Keratinocyte (primary cell): ENCODE results near the gene GPN1. TPM values are rescaled to one million over a fixed set of nuclear protein-coding genes. Genes with fewer than 3 reads are reported as not detected.

ENCODE experiments used
- DNase-seq: peaks from one replicate; pipeline ENCODE4 v3.0.0-alpha.2; 2011; ENCODE audit warnings: low read depth, missing footprints, low spot score
- FAIRE-seq: peaks from 2 replicates; lab custom pipeline; 2011; peaks lifted over from hg19 to GRCh38; lab: Jason Lieb, UNC
- H2AFZ ChIP-seq: 2 replicates; pipeline ENCODE4 v1.6.0; 2012; ENCODE audit warnings: low read length, control low read depth, inconsistent platforms; ENCODE audit not compliant: control insufficient read depth
- H3K27ac ChIP-seq: 2 replicates; pipeline ENCODE4 v1.5.1; 2011; ENCODE audit warnings: low read length; ENCODE audit not compliant: control insufficient read depth, insufficient read depth
- H3K27me3 ChIP-seq: 3 replicates; pipeline ENCODE4 v1.6.0; 2011; ENCODE audit warnings: low read length; ENCODE audit not compliant: control insufficient read depth, insufficient read depth; ENCODE audit errors: extremely low read depth
- H3K36me3 ChIP-seq, 2 experiments: 2 replicates in 1 of 2; 3 replicates in 1 of 2; pipeline ENCODE4 v1.5.1; 2011; ENCODE audit warnings: low read length in 2 of 2, mild to moderate bottlenecking in 1 of 2; ENCODE audit not compliant: control insufficient read depth in 2 of 2, insufficient read depth in 2 of 2; ENCODE audit errors: extremely low read depth in 1 of 2
- H3K4me1 ChIP-seq: 3 replicates; pipeline ENCODE4 v1.5.1; 2011; ENCODE audit warnings: low read length; ENCODE audit not compliant: control insufficient read depth, insufficient read depth; ENCODE audit errors: extremely low read depth
- H3K4me2 ChIP-seq: 3 replicates; pipeline ENCODE4 v1.6.0; 2011; ENCODE audit warnings: low read depth, low read length; ENCODE audit not compliant: control insufficient read depth, insufficient read depth; ENCODE audit errors: extremely low read depth
- H3K4me3 ChIP-seq, 3 experiments: fragments of 200-600 bp in 1 of 3; sonication (generic) in 1 of 3; 2 replicates in 2 of 3; 3 replicates in 1 of 3; pipeline ENCODE4 v1.5.1; 2011 to 2016; ENCODE audit warnings: low read length in 3 of 3, mild to moderate bottlenecking in 3 of 3, control low read depth in 2 of 3, inconsistent platforms in 1 of 3, low read depth in 1 of 3, mixed read lengths in 1 of 3, mixed run types in 1 of 3, moderate library complexity in 1 of 3; ENCODE audit not compliant: control insufficient read depth in 2 of 3, insufficient read depth in 2 of 3; ENCODE audit errors: extremely low read depth in 1 of 3
- H3K79me2 ChIP-seq: 2 replicates; pipeline ENCODE4 v1.6.0; 2012; ENCODE audit warnings: low read length; ENCODE audit not compliant: control insufficient read depth, insufficient read depth
- H3K9ac ChIP-seq: 3 replicates; pipeline ENCODE4 v1.6.0; 2011; ENCODE audit warnings: low read length; ENCODE audit not compliant: control insufficient read depth, insufficient read depth; ENCODE audit errors: extremely low read depth
- H3K9me1 ChIP-seq: 3 replicates; pipeline ENCODE4 v1.6.0; 2011; ENCODE audit warnings: low read length; ENCODE audit not compliant: control insufficient read depth, insufficient read depth; ENCODE audit errors: extremely low read depth
- H3K9me3 ChIP-seq: 2 replicates; pipeline ENCODE4 v1.5.1; 2012; ENCODE audit warnings: low read depth, low read length; ENCODE audit not compliant: control insufficient read depth
- H4K20me1 ChIP-seq: 3 replicates; pipeline ENCODE4 v1.6.0; 2011; ENCODE audit warnings: low read length; ENCODE audit not compliant: control insufficient read depth, insufficient read depth; ENCODE audit errors: extremely low read depth
- CTCF ChIP-seq, 3 experiments: IDR thresholded peaks in 1 of 3; conservative IDR thresholded peaks in 1 of 3; optimal IDR thresholded peaks in 1 of 3; 2 replicates in 2 of 3; 3 replicates in 1 of 3; pipeline versions ENCODE3 to v1.5.1; 2011; ENCODE audit warnings: low read length in 3 of 3, mild to moderate bottlenecking in 3 of 3, moderate library complexity in 2 of 3, control low read depth in 1 of 3, inconsistent platforms in 1 of 3; ENCODE audit not compliant: insufficient read depth in 2 of 3; ENCODE audit errors: extremely low read depth in 1 of 3
- EZH2 ChIP-seq: IDR thresholded peaks from one replicate; pipeline ENCODE4 v1.6.1; 2012; ENCODE audit warnings: inconsistent platforms, mild to moderate bottlenecking, low read length, moderate library complexity
- dilution Hi-C: fragments of 300-500 bp; cut with MboI; formaldehyde crosslinking; loops from one replicate; pipeline ENCODE4 v1.7.0; 2020; ENCODE audit warnings: low sequenced_read_pairs; ENCODE audit not compliant: extremely low pct_ligation_motif_present
- polyA plus RNA-seq, 5 experiments: library from polyadenylated mRNA; depleted of rRNA in 3 of 5; stranded (reverse) in 3 of 5; stranded (forward) in 1 of 5; unstranded in 1 of 5; fragments of >200 nt; gene quantifications; 1 replicate in 1 of 5; 2 replicates in 3 of 5; 3 replicates in 1 of 5; pipeline versions ENCODE4 v1.2.1 to v1.2.3, GENCODE V29; 2011 to 2012; ENCODE audit warnings: missing spikeins in 2 of 5, low read depth in 1 of 5, low replicate concordance in 1 of 5

GPN1 gene
- polyA plus RNA-seq, 1 donor (not counting 4 experiments of a cell fraction or from before 2014, with no cell fraction given), result 103 TPM

- Histone ChIP-seq H3K79me2 (peaks cover 38% of the 10 kb centered on the region), H3K4me2 (peak overlapping the region; percentile 95), H3K9me3 (no peaks in the 10 kb centered on the region), H3K9me1 (no peaks in the 10 kb centered on the region), H3K36me3 (peaks cover 18 to 30% of the 10 kb centered on the region in 2 experiments), H3K27ac (peak overlapping the region; percentile 96), H3K27me3 (no peaks in the 10 kb centered on the region), H3K4me1 (peaks cover 19% of the 10 kb centered on the region), H2AFZ (peak overlapping the region; percentile 100), H3K9ac (peak overlapping the region; percentile 96), H3K4me3 (peak overlapping the region; percentile 95 to 97 (median 96)), H4K20me1 (no peaks in the 10 kb centered on the region)
- dilution Hi-C loops, result no loop called here
- DNase-seq (no peak), FAIRE-seq (no peak)
- TF ChIP-seq EZH2 (no peak), CTCF (optimal IDR thresholded peaks at IDR 0.05 in 1 of 3, IDR thresholded peaks at IDR 0.05 in 1 of 3, conservative IDR thresholded peaks at IDR 0.05 in 1 of 3; ENCODE audit: extremely low read depth in 1 of 3, insufficient read depth in 2 of 3, low read length in 3 of 3) (no peak)
Observed at GRCh38 chr2:27664622-27665363, 35.9 kb downstream of the GPN1 start.

- peaks cover 29% of the 10 kb centered on the region for H3K79me2 ChIP-seq
- no peaks in the 10 kb centered on the region for H4K20me1 ChIP-seq
- no peak overlapping the region for H3K4me2 ChIP-seq
- no peak for TF ChIP-seq EZH2
- TF ChIP-seq CTCF (optimal IDR thresholded peaks at IDR 0.05 in 1 of 3, IDR thresholded peaks at IDR 0.05 in 1 of 3, conservative IDR thresholded peaks at IDR 0.05 in 1 of 3; ENCODE audit: extremely low read depth in 1 of 3, insufficient read depth in 2 of 3, low read length in 3 of 3), result no peak
- H3K36me3 ChIP-seq, result peaks cover 7 to 18% of the 10 kb centered on the region in 2 experiments
- H3K4me1 ChIP-seq, result peaks cover 16% of the 10 kb centered on the region
- no peak overlapping the region for H3K9ac ChIP-seq
- H3K27ac ChIP-seq, result no peak overlapping the region
- H3K9me3 ChIP-seq, result no peaks in the 10 kb centered on the region
- no peaks in the 10 kb centered on the region for H3K9me1 ChIP-seq
- no peaks in the 10 kb centered on the region for H3K27me3 ChIP-seq
- DNase-seq (no peak), FAIRE-seq (no peak)
- H2AFZ ChIP-seq, result no peak overlapping the region
- dilution Hi-C loops, result no loop called here
- no peak overlapping the region for H3K4me3 ChIP-seq
Observed at GRCh38 chr2:27667446-27667845, 38.6 kb downstream of the GPN1 start.
